GM12801 (cell line): ENCODE measurements around the gene GNG13.

ENCODE experiments used
- TF ChIP-seq, protein P1 (sequence below): IDR thresholded peaks from one replicate; pipeline ENCODE4 v1.5.1; 2011; ENCODE audit warnings: control low read depth; ENCODE audit not compliant: insufficient read length; ENCODE audit errors: extremely low read depth

The GNG13 gene

DNA sequence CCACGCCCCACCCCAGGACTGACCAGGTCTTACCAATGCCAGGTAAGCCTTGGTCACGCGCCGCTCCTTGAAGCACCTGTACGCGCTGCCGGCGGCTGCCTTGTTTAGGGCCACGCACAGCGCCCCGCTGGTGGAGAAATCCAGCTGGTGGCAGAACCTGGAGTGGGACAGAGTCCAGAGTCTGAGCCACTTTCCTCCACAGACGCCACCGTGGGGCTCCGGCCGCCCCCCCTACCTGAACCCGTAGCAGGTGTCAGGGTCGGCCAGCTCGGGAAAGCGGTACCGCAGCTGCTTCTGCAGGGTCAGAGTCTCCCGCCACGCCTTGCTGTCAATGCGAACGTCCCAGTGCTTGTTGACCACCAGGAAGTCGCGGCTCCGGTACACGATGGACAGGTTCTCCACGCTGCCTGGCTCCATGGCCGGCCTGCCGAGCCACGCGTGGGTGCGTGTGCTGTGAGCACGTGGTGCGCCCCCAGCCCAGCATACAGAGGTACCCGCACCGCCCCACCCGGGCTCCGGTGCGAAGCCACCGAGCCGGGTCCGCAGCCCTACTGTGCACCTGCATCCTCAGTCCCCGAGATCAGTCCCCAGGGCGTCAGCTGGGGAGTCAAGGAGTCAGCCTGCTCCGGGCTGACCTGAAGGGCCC lies 13.1 kb downstream of the GNG13 start:
- TF ChIP-seq, protein P1, sequence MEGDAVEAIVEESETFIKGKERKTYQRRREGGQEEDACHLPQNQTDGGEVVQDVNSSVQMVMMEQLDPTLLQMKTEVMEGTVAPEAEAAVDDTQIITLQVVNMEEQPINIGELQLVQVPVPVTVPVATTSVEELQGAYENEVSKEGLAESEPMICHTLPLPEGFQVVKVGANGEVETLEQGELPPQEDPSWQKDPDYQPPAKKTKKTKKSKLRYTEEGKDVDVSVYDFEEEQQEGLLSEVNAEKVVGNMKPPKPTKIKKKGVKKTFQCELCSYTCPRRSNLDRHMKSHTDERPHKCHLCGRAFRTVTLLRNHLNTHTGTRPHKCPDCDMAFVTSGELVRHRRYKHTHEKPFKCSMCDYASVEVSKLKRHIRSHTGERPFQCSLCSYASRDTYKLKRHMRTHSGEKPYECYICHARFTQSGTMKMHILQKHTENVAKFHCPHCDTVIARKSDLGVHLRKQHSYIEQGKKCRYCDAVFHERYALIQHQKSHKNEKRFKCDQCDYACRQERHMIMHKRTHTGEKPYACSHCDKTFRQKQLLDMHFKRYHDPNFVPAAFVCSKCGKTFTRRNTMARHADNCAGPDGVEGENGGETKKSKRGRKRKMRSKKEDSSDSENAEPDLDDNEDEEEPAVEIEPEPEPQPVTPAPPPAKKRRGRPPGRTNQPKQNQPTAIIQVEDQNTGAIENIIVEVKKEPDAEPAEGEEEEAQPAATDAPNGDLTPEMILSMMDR, result no peak

DNA sequence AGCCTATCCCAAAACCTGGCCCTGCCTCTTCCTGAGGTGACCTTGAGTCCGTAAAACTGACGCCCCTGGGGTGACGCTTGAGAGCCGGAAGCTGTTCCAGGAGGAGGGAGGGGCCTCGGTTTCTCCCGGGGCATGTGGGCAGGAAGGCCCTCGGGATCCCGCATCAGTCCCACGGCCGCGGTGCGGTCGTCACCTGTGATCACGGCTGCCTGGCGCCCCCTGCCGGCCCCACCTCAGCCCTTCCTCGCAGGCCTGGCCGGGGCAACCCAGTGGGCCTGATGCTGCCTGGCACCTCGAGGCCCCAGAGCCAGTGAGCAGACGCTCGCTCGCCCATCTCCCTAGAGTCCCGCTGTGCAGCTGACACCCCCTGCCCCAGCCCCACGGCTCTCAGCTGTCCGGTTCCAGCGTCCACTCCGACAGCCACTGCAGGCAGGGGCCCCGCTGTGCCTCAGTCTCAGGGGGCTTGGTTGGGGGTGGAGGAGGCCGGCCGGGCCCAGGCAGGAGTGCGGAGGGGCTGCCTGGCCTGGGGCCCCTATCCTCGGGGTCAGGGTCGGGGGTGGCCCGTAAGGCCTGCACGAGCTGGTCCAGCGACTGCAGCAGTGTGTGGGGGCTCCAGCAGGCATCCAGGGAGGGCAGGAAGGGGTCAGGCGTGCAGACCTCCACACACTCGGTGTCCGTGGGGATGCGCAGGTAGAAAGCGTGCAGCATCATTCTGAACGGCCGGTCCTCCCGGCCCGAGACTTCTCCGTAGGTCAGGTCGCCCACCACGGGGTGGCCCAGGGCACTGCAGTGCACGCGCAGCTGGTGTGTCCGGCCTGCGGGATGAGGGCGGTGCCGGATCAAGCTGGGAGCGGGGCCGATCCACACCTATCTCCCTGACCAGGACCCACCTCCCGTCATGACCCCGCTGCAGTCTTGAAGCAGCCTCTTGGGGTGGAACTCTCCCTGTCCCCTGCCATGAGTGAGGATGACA lies 14.7 kb downstream of the GNG13 start:
- TF ChIP-seq, protein P1, result no peak

DNA sequence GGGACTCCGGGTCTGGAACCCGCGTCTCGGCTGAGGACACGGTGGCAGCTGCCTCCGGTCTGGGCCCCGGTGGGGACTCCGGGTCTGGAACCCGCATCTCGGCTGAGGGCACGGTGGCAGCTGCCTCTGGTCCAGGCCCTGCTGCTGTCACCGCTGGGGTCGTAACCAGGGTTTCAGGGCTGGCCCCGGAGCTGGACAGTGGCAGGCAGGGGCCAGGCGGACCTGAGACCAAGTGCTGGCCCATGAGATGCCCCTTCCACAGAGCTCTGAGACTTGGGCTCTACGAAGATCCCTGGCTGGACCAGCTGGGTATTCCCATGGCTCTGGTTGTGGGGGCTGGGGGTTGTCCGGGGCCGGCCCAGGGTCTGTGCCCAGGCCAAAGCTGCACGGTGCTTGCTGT lies 16.1 kb downstream of the GNG13 start:
- TF ChIP-seq, protein P1, result no peak

DNA sequence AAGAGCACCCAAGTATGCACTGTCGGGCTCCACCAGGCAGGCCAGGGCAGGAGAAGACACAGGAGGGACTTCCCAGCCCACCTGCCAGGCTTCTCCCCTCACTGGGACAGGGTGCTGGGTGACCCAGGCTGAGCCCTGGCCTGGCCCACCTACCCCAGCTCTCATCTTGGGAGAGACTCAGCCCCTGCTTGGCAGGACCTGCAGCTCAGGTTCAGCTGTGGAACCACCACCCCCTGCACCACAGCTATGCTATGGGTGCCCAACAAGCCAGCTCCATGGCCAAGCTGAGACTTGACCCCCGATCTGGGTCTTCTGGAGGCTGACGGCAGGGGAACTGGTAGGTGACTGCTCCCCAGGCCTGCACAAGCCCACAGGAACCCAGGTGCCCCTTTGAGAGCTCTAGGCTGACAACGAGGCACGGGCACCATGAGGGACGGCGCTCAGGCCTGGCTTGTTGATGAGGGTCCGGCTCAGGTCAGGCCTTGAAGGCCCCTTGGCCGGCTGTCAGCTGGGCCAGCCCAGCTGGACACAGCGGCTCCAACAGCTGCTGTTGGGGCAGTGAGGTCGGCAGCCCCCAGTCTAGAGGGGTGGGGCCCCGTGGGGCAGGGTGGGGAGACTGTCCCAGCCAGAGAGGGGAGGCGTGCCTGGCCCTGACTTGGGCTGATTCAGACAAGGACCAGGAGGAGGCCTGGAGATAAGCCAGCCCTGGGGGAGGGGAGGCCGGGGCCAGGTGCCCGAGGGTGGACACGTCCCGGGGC lies 17.0 kb downstream of the GNG13 start:
- TF ChIP-seq, protein P1, result no peak

DNA sequence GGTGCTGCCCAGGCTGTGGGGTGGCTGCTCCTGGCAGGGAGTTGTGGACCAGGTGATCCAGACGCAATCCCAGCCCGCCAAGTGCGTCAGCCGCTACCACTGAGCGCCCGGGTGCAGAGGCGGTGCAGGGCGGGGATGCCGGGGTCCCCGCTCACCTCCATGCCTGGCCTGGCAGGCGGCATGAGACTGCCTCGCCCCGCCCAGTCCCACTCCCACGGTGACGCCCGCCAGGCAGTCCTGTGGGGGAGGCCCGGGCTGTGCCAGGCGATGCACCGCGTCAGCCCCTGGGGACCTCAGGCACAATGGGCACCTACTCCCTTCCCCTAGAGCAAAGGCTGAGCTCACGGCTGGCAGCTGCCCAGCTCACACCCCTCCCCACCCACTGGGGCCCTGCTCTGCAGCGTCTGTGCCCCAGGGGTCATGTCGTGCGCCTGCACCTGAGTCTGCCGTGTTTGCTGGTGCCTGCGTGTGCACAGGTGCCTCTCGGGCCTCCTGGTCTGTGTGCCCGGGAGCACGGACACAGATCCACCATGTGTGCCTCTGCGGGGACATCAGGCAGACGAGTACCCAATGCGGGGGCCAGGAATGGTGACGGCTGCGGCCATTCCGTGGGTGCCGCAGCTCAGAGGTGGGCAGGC lies 17.6 kb downstream of the GNG13 start:
- TF ChIP-seq, protein P1, result no peak

DNA sequence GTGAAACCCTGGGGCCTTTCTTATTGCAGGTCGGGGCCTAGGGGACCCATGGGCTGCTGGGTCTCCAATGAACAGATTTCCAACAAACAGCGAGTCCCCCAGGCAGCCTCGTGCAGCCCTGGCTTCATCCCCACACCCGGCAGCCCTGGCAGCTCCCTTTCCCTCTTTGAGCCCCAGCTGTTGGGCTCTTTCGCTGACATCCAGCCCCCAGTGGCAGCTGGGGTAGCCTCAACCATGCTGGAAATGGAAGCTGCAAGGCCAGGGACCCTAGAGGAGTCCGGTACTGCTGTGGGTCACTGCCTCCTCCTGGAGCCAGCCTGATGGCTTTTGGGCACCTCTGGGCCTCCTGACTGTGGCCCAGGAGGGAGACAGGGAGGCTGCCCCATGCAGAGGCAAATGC lies 18.3 kb downstream of the GNG13 start:
- TF ChIP-seq, protein P1, result no peak
